Fibroblast of skin of right quadriceps (primary cell): ENCODE measurements around the gene SLC45A3.
"Not testable (repeated sequence)": the region's sequence is repeated elsewhere in the genome, so short reads cannot be mapped to it uniquely, and the experiment has no call there.

Experiments
- DNase-seq: peaks from one replicate; pipeline ENCODE4 v3.0.0-alpha.2; 2013

The SLC45A3 gene

GRCh38 chr1:205680073-205680851 is at the start of gene SLC45A3:
Gene SLC45A3, minus strand, starts transcription at chr1:205680509. Its CDS starts 15,853 bp downstream, at chr1:205664656.
- peak; percentile 20 for DNase-seq

GRCh38 chr1:205726619-205727125 is 46.4 kb upstream of the SLC45A3 start:
- DNase-seq = no peak

- no peak for DNase-seq
Measured at GRCh38 chr1:205725514-205725913, 45.2 kb upstream of the SLC45A3 start.

- DNase-seq = not testable (repeated sequence)
Measured at GRCh38 chr1:205720740-205721139, 40.4 kb upstream of the SLC45A3 start.

- no peak for DNase-seq
Measured at GRCh38 chr1:205719762-205720161, 39.5 kb upstream of the SLC45A3 start.

GRCh38 chr1:205719015-205719414 is 38.7 kb upstream of the SLC45A3 start:
- no peak for DNase-seq

- DNase-seq = no peak
Measured at GRCh38 chr1:205716371-205717132, 36.2 kb upstream of the SLC45A3 start.

GRCh38 chr1:205715628-205716027 is 35.3 kb upstream of the SLC45A3 start:
- DNase-seq = no peak

GRCh38 chr1:205714906-205715246 is 34.6 kb upstream of the SLC45A3 start:
- DNase-seq = no peak

- peak; percentile 32 for DNase-seq
Measured at GRCh38 chr1:205714190-205714905, 34.0 kb upstream of the SLC45A3 start.

GRCh38 chr1:205711105-205712048 is 31.1 kb upstream of the SLC45A3 start:
- peak; percentile 71 for DNase-seq

GRCh38 chr1:205710201-205711062 is 30.1 kb upstream of the SLC45A3 start:
- DNase-seq = no peak

GRCh38 chr1:205709640-205710039 is 29.3 kb upstream of the SLC45A3 start:
- DNase-seq = no peak

GRCh38 chr1:205709059-205709398 is 28.7 kb upstream of the SLC45A3 start:
- peak; percentile 33 for DNase-seq

GRCh38 chr1:205706601-205707502 is 26.5 kb upstream of the SLC45A3 start:
- DNase-seq = no peak

GRCh38 chr1:205704903-205705302 is 24.6 kb upstream of the SLC45A3 start:
- DNase-seq = no peak

GRCh38 chr1:205703072-205703471 is 22.8 kb upstream of the SLC45A3 start:
- DNase-seq = no peak

- DNase-seq = no peak
Measured at GRCh38 chr1:205701891-205702290, 21.6 kb upstream of the SLC45A3 start.

GRCh38 chr1:205701420-205701819 is 21.1 kb upstream of the SLC45A3 start:
- no peak for DNase-seq

- DNase-seq = peak; percentile 49
Measured at GRCh38 chr1:205700865-205701401, 20.6 kb upstream of the SLC45A3 start.
